ENCODE results near the gene LALBA. TPM values are rescaled to one million over a fixed set of nuclear protein-coding genes. Genes with fewer than 3 reads are reported as not detected.
"Not testable (repeated sequence)": the region's sequence is repeated elsewhere in the genome, so short reads cannot be mapped to it uniquely, and the experiment has no call there.

Gene LALBA
- total RNA-seq (2014; rRNA removed): not detected in 2 replicates
- polyA plus RNA-seq (2012): not detected

- DNase-seq (ENCODE audit: low read depth): no peak
These were observed at the start of gene LALBA for GRCh38 chr12:48569946-48570345. TSS of gene LALBA (minus strand) at chr12:48570046. CDS start at chr12:48570020, 26 bp downstream.

GRCh38 chr12:48618541-48618940 lies 48.7 kb upstream of the LALBA start:
- DNase-seq (ENCODE audit: low read depth): peak; percentile 65

- DNase-seq (ENCODE audit: low read depth): peak; percentile 76
These were observed 45.8 kb upstream of the LALBA start for GRCh38 chr12:48615681-48616080.

DNA sequence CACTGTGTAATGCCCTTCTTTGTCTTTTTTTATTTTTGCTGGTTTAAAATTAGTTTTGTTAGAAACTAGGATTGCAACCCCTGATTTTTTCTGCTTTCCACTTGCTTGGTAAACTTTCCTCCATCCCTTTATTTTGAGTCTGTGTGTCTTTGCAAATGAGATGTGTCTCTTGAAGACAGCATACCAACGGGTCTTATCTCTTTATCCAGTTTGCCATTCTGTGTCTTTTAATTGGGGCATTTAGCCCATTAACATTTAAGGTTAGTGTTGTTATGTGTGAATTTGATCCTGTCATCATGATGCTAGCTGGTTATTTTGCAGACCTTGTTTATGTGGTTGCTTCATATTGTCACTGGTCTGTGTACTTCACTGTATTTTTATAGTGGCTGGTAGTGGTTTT lies 43.5 kb upstream of the LALBA start:
- DNase-seq (ENCODE audit: low read depth): no peak

- peak; percentile 18 for DNase-seq (ENCODE audit: low read depth)
These were observed 32.5 kb upstream of the LALBA start for GRCh38 chr12:48602192-48602989.

- peak; percentile 19 for DNase-seq (ENCODE audit: low read depth)
These were observed 31.3 kb upstream of the LALBA start for GRCh38 chr12:48601013-48601756.

GRCh38 chr12:48600552-48600951 lies 30.7 kb upstream of the LALBA start:
- DNase-seq (ENCODE audit: low read depth): no peak

DNA sequence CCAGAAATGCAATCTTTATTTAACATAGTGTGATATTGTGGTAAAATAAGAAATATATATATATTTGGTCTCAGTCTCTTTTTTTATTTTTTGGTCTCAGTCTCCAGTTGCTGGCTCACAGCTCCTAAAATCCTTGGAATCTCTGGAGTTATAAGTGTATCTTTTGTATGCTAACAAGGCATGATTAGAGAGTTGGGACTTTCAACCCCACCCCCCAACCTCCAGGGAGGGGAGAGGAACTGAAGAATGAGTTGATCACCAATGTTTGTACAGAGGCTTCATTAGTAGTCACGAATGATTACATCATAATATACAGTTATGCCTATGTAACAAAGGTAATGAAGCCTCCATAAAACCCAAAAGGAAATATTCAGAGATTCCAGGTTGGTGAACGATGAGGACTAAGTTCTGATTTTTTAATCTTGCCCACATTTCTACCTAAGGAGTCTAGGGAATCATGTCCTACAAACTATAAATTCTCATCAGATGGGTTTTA lies 22.8 kb upstream of the LALBA start:
- no peak for DNase-seq (ENCODE audit: low read depth)

DNA sequence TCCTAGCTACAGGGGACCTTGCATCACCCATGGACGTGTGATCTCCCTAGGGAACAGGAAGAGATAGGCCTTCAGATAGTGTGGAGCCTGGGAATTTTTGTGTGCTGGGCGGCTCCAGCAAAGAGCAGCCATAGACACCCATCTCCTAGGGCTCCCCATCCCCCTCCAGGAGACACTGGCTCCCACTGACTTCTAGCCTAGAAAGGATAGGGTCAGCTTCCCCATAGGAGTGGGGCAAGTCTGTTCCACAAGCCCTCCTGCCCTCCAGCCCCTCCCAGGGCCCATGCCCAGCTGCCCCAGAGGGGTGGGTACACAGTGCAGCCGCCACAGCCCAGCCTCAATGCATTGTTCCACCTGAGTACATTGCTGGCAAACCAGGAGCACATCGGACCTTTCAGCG lies 16.5 kb upstream of the LALBA start:
- DNase-seq (ENCODE audit: low read depth): no peak

- no peak for DNase-seq (ENCODE audit: low read depth)
These were observed 13.9 kb upstream of the LALBA start for GRCh38 chr12:48583728-48584127.

DNA sequence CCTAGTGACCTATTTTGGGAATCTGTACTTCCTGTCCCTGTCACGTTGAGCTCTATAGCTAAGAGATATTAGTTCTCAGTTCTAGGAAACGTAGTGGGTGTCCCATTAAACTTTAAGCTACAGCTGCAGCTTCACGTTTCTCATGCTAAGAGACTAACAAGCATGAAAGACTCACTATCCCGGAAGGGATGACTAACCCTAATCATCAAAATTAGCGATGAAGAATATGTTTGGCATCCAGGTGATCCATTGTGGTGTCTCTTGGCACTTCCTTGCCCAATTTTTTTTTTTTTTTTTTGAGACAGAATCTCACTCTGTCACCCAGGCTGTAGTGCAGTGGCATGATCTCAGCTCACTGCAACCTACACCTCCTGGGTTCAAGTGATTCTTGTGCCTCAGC lies 11.0 kb upstream of the LALBA start:
- DNase-seq (ENCODE audit: low read depth): no peak

DNA sequence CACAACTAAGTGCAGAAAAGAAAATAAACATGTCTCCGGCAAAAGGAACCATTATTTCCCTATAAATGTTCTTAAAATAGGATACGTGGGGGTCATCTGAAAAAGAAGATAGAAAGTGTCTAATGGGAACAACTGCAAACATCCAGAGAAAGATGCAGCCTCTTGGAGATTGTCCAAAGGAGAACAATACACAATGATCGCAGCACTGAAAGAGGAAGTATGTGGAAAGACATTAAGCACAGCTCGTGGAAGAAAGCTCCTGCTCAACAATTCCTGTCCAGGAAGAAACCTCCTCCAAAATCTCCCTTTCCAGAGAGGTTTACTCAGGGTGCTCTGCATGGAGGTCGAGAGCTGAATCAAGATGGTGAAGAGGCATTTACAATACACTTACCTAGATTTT lies 2.5 kb upstream of the LALBA start:
- no peak for DNase-seq (ENCODE audit: low read depth)

GRCh38 chr12:48567731-48568130 lies 2.1 kb downstream of the LALBA start:
- DNase-seq (ENCODE audit: low read depth): no peak

- DNase-seq (ENCODE audit: low read depth): no peak
These were observed 11.9 kb downstream of the LALBA start for GRCh38 chr12:48557919-48558318.

DNA sequence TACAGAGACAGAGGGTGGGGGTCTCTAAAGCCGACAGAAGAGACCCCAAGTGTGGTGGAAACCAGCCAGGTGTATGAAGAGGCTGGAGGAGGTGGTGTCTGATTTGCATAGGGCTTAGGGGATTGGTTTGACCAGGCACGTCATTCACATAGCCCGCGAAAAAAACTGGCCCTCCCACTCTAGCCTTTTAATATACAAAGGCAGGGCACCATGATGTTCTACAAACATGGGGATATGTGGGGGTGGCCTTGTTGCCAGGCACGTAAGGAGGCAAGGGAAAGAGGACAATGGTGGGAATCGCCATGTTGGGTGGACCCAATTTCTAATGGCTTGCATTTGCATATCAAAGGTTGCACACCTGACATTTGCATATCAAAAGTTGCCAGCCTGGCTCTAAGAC lies 13.2 kb downstream of the LALBA start:
- no peak for DNase-seq (ENCODE audit: low read depth)

DNA sequence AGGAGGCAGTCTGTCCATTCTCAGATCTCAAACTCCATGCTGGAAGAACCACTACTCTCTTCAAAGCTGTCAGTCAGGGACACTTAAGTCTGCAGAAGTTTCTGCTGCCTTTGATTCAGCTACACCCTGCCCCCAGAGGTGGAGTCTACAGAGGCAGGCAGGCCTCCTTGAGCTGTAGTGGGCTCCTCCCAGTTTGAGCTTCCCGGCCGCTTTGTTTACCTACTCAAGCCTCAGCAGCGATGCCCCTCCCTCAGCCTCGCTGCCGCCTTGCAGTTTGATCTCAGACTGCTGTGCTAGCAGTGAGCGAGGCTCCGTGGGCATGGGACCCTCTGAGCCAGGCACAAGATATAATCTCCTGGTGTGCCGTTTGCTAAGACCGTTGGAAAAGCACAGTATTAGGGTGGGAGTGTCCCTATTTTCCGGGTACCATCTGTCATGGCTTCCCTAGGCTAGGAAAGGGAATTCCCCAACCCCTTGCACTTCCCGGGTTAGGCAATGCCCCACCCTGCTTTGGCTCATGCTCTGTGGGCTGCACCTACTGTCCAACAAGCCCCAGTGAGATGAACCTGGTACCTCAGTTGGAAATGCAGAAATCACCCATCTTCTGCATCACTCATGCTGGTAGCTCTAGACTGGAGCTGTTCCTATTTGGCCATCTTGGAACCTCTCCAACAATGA lies 16.0 kb downstream of the LALBA start:
- DNase-seq (ENCODE audit: low read depth): not testable (repeated sequence)

GRCh38 chr12:48551636-48552035 lies 18.2 kb downstream of the LALBA start:
- not testable (repeated sequence) for DNase-seq (ENCODE audit: low read depth)

DNA sequence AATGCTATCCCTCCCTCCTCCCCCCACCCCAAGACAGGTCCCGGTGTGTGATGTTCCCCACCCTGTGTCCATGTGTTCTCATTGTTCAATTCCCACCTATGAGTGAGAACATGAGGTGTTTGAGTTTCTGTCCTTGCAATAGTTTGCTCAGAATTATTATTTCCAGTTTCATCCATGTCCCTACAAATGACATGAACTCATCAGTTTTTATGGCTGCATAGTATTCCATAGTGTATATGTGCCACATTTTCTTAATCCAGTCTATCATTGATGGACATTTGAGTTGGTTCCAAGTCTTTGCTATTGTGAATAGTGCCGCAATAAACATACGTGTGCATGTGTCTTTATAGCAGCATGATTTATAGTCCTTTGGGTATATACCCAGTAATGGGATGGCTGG lies 22.8 kb downstream of the LALBA start:
- DNase-seq (ENCODE audit: low read depth): not testable (repeated sequence)

DNA sequence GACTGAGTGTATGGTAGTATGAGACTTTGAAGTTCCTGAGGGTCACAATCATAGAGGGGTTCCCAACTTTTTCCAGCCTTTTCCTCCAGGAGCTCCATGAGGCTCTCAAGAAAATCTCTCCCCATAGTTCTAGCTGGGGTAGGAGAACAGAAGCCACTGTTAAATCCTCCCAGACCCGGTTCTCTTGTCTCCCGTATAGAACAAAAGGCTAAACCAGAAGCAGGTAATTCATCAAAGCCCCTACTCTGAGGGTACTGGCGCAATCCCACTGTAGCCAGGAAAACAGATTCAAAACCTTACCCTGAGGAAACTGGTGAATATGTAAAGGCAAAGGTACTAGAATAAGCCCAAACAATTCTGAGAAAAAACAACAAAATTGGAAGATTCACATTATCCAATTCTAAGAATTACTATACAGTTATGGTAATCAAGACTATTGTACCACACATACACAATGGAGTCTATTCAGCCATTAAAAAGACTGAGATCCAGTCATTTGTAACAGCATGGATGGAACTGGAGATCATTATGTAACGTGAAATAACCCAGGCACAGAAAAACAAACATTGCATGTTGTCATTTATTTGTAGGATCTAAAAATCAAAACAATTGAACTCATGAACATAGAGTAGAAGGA lies 23.9 kb downstream of the LALBA start:
- DNase-seq (ENCODE audit: low read depth): no peak

- DNase-seq (ENCODE audit: low read depth): peak; percentile 16
These were observed 27.4 kb downstream of the LALBA start for GRCh38 chr12:48542300-48542928.

GRCh38 chr12:48536602-48537001 lies 33.2 kb downstream of the LALBA start:
- DNase-seq (ENCODE audit: low read depth): no peak

Measured in LHCN-M2 (cell line).